Body of pancreas (tissue), 4 donors: ENCODE measurements around the gene TPD52L1. TPM values are rescaled to one million over a fixed set of nuclear protein-coding genes. Genes with fewer than 3 reads are reported as not detected.

Source experiments
- ATAC-seq: fragments of 150-250 bp; one replicate; pipeline ENCODE4 v1.9.1; 2016
- DNase-seq, 4 donors: peaks; one replicate each; pipeline ENCODE4 v3.0.0-alpha.2; 2019
- H3K27ac ChIP-seq, 4 donors: fragments of 200-600 bp; sonication (generic); 1 replicate in 3 of 4; 2 replicates in 1 of 4; pipeline versions ENCODE4 v1.5.1 to v1.6.1; 2016 to 2019; ENCODE audit warnings: mild to moderate bottlenecking in 1 of 4, mixed read lengths in 1 of 4, moderate library complexity in 1 of 4
- H3K27me3 ChIP-seq, 2 donors: fragments of 200-600 bp; sonication (generic); one replicate each; pipeline ENCODE4 v1.6.0; 2016; ENCODE audit warnings: mild to moderate bottlenecking in 1 of 2
- H3K36me3 ChIP-seq, 2 donors: fragments of 200-600 bp; sonication (generic); replicated peaks in 1 of 2; 2 replicates each; pipeline ENCODE4 v1.5.1; 2016; ENCODE audit warnings: low read depth in 2 of 2; ENCODE audit not compliant: insufficient read depth in 1 of 2
- H3K4me1 ChIP-seq: fragments of 200-600 bp; sonication (generic); one replicate; pipeline ENCODE4 v1.6.0; 2016
- H3K4me3 ChIP-seq, 2 donors: fragments of 200-600 bp; sonication (generic); 1 replicate in 1 of 2; 2 replicates in 1 of 2; pipeline ENCODE4 v1.5.1; 2016 to 2019
- H3K9me3 ChIP-seq, 3 donors: fragments of 200-600 bp; sonication (generic); 1 replicate in 2 of 3; 2 replicates in 1 of 3; pipeline ENCODE4 v1.5.1; 2016
- CTCF ChIP-seq, 7 experiments: fragments of 450-650 bp in 4 of 7; fragments of 200-600 bp in 3 of 7; sonication (generic) in 3 of 7; IDR thresholded peaks; one replicate each; pipeline ENCODE4 v1.5.1; 2016 to 2019; ENCODE audit warnings: antibody characterized with exemption in 7 of 7
- POLR2A ChIP-seq, 3 donors: fragments of 450-650 bp; IDR thresholded peaks; one replicate each; pipeline ENCODE4 v1.6.1; 2016; ENCODE audit warnings: antibody characterized with exemption in 3 of 3, mild to moderate bottlenecking in 2 of 3
- WGBS, 2 donors: methylation state at CpG; one replicate each; pipeline ENCODE4 v1.1.5; 2017; 5-methylcytosine and 5-hydroxymethylcytosine counted together
- intact Hi-C: fragments of 100-400 bp; cut with DNase I; formaldehyde crosslinking; loops from one replicate; pipeline ENCODE4 v1.15.1; 2023
- total RNA-seq, 2 donors: library from RNA; depleted of rRNA; stranded (reverse); fragments of >200 nt; gene quantifications; one replicate each; pipeline ENCODE4 v1.1.0, GENCODE V29; 2016

TPD52L1 gene
- total RNA-seq, 2 donors from 2014 or later: 33.3 to 101 TPM

- intact Hi-C loops: no loop called here
Observed at GRCh38 chr6:125251516-125252220, 98.1 kb downstream of the TPD52L1 start.

DNA sequence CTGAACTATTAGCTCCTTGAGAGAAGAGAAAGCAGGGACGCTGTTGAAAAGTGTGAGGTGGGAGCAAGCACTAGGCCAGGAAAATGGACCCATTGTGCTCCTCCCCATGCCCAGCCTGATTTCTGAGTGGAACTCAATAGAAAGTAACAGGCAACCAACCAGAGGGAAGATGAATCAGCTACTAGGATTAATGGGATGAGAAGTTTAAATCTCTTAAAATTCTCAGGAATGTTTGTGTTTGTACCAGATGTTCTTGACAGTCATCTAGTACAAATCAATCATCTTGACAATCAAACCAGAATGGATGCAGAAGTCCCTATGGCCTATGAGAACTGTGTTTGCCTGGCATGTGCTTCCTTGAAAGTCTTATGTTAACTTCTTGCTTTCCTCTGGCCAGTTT, 99.3 kb downstream of the TPD52L1 start:
- Histone ChIP-seq H3K4me3 (no peak overlapping the region), H3K36me3 (no peaks in the 10 kb centered on the region), H3K27me3 (no peaks in the 10 kb centered on the region), H3K9me3 (no peaks in the 10 kb centered on the region), H3K27ac (no peak overlapping the region), H3K4me1 (no peaks in the 10 kb centered on the region)
- WGBS, 2 donors: 74 to 96% methylated on average over 1 of the region's 1 CpG
- TF ChIP-seq POLR2A (IDR thresholded peaks at IDR 0.05) (no peak), CTCF (IDR thresholded peaks at IDR 0.05) (no peak)
- DNase-seq (no peak), ATAC-seq (no peak)
- intact Hi-C loops: no loop called here

More at GRCh38 chr6:125251516-125252220, 98.1 kb downstream of the TPD52L1 start:
- Histone ChIP-seq H3K4me1 (no peaks in the 10 kb centered on the region), H3K9me3 (no peaks in the 10 kb centered on the region), H3K4me3 (no peak overlapping the region), H3K27me3 (no peaks in the 10 kb centered on the region), H3K27ac (no peak overlapping the region), H3K36me3 (no peaks in the 10 kb centered on the region)
- no peak for ATAC-seq
- TF ChIP-seq CTCF (IDR thresholded peaks at IDR 0.05) (no peak), POLR2A (IDR thresholded peaks at IDR 0.05) (no peak)
- DNase-seq: no peak
- 67 to 75% methylated on average over 6 of the region's 6 CpGs for WGBS, 2 donors

GRCh38 chr6:125253881-125254280, 100.3 kb downstream of the TPD52L1 start:
- 97 to 99% methylated on average over 2 of the region's 2 CpGs for WGBS, 2 donors
- intact Hi-C loops: no loop called here
- TF ChIP-seq POLR2A (IDR thresholded peaks at IDR 0.05) (no peak), CTCF (IDR thresholded peaks at IDR 0.05) (no peak)
- no peaks in the 10 kb centered on the region for H3K4me1 ChIP-seq
- no peaks in the 10 kb centered on the region for H3K27me3 ChIP-seq
- no peak for DNase-seq
- H3K4me3 ChIP-seq: no peak overlapping the region
- H3K9me3 ChIP-seq: no peaks in the 10 kb centered on the region
- no peaks in the 10 kb centered on the region for H3K36me3 ChIP-seq
- no peak overlapping the region for H3K27ac ChIP-seq
- ATAC-seq: no peak

DNA sequence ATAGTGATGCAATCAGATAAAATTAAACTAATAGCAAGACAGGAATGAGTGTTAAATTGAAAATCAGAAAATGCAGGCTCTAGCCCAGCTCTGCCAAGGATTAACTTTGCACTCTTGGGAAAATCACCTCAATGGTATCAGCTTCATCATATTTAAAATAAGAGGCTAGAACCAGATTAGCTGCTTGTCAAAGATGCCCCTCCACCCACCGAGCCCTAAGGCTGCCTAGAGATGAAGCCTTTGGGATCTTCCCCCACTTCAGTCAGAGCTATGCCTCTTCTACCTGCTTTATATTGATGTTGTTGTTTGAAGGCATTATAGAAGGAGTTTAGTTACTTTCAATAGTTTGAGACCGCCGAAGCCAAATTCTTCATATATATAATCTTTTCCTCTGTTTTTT, 100.7 kb downstream of the TPD52L1 start:
- TF ChIP-seq POLR2A (IDR thresholded peaks at IDR 0.05): no peak
- Histone ChIP-seq H3K4me3 (no peak overlapping the region), H3K4me1 (no peaks in the 10 kb centered on the region), H3K36me3 (no peaks in the 10 kb centered on the region), H3K27ac (no peak overlapping the region), H3K27me3 (no peaks in the 10 kb centered on the region), H3K9me3 (no peaks in the 10 kb centered on the region)
- WGBS, 2 donors: 96 to 98% methylated on average over 3 of the region's 3 CpGs
- intact Hi-C loops: no loop called here
- DNase-seq (no peak), ATAC-seq (no peak)

DNA sequence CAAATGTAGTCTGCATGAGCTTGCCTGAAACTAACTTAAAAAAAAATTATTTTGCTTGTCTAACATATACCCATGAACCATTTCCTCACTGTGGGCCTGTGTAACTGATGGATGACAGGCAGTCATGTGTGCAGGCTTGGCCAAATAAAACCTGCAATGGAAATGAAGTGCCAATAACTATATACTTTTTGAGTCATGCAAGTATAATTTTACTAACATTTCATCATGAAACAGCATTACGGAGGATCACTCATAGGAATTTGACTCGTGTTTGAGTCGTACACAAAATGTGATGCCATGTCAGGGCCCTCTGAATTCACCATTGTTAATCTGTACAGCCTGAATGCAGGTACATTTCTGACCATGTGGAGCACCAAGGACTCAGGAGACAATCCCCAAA, 101.6 kb downstream of the TPD52L1 start:
- no peaks in the 10 kb centered on the region for H3K4me1 ChIP-seq
- TF ChIP-seq POLR2A (IDR thresholded peaks at IDR 0.05) (no peak), CTCF (IDR thresholded peaks at IDR 0.05) (no peak)
- intact Hi-C loops: no loop called here
- H3K9me3 ChIP-seq: no peaks in the 10 kb centered on the region
- ATAC-seq (no peak), DNase-seq (no peak)
- no peak overlapping the region for H3K27ac ChIP-seq
- H3K27me3 ChIP-seq: no peaks in the 10 kb centered on the region
- H3K4me3 ChIP-seq: no peak overlapping the region
- H3K36me3 ChIP-seq: no peaks in the 10 kb centered on the region
- 76 to 83% methylated on average over 3 of the region's 3 CpGs for WGBS, 2 donors
